ENCODE results near the gene KATNBL1. TPM values are rescaled to one million over a fixed set of nuclear protein-coding genes. Genes with fewer than 3 reads are reported as not detected.

Gene KATNBL1
- polyA plus RNA-seq, 1 of the 3 experiments (the other 2 are of a cell fraction): 13.8 TPM

GRCh38 chr15:34161329-34161963, 48.5 kb downstream of the KATNBL1 start:
- Histone ChIP-seq H3K27ac (ENCODE audit: low read depth in 2 of 2, low read length in 1 of 2) (no peak overlapping the region), H3K27me3 (ENCODE audit: insufficient read depth) (no peaks in the 10 kb centered on the region), H3K36me3 (replicated peaks in 1 of 2; ENCODE audit: control insufficient read depth in 1 of 2, insufficient read depth in 2 of 2, low read length in 1 of 2) (peaks cover 23 to 77% of the 10 kb centered on the region in 2 experiments), H3K79me2 (ENCODE audit: insufficient read depth) (peaks cover 52% of the 10 kb centered on the region), H3K9me3 (peaks cover 18% of the 10 kb centered on the region; the same call in 1 of the 2 replicates), H3K9ac (no peak overlapping the region), H3K9me2 (no peaks in the 10 kb centered on the region), H3K4me2 (no peak overlapping the region), H3K4me3 (ENCODE audit: low read depth in 2 of 2, low read length in 1 of 2) (no peak overlapping the region), H4K20me1 (ENCODE audit: insufficient read depth) (no peaks in the 10 kb centered on the region), H3F3A (replicated peaks; ENCODE audit: insufficient read depth) (no peaks in the 10 kb centered on the region), H3K4me1 (ENCODE audit: control insufficient read depth in 1 of 2, insufficient read depth in 2 of 2, low read depth in 1 of 2, low read length in 1 of 2) (no peaks in the 10 kb centered on the region), H2AFZ (ENCODE audit: low read depth) (no peak overlapping the region)
- POLR2A ChIA-PET: no interaction called here
- WGBS (ENCODE audit: low lambda C conversion rate): 91% methylated on average over 9 of the region's 9 CpGs
- no peak for DNase-seq
- no peak for TF ChIP-seq TAF1 (IDR thresholded peaks at IDR 0.05; ENCODE audit: borderline replicate concordance, low read depth, low read length)
- no peak for TF ChIP-seq TEAD4 (IDR thresholded peaks at IDR 0.05; ENCODE audit: borderline replicate concordance, insufficient read depth)
- TF ChIP-seq SIN3A (IDR thresholded peaks at IDR 0.05; ENCODE audit: borderline replicate concordance, low read depth, low read length): no peak
- TF ChIP-seq USF1 (IDR thresholded peaks at IDR 0.05; ENCODE audit: borderline replicate concordance, low read depth): no peak
- TF ChIP-seq USF2 (IDR thresholded peaks at IDR 0.05; ENCODE audit: borderline replicate concordance, low read depth, low read length): no peak
- TF ChIP-seq, protein P1, sequence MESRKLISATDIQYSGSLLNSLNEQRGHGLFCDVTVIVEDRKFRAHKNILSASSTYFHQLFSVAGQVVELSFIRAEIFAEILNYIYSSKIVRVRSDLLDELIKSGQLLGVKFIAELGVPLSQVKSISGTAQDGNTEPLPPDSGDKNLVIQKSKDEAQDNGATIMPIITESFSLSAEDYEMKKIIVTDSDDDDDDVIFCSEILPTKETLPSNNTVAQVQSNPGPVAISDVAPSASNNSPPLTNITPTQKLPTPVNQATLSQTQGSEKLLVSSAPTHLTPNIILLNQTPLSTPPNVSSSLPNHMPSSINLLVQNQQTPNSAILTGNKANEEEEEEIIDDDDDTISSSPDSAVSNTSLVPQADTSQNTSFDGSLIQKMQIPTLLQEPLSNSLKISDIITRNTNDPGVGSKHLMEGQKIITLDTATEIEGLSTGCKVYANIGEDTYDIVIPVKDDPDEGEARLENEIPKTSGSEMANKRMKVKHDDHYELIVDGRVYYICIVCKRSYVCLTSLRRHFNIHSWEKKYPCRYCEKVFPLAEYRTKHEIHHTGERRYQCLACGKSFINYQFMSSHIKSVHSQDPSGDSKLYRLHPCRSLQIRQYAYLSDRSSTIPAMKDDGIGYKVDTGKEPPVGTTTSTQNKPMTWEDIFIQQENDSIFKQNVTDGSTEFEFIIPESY (IDR thresholded peaks at IDR 0.05; ENCODE audit: borderline replicate concordance, low read depth): no peak
- TF ChIP-seq PBX3 (IDR thresholded peaks at IDR 0.05): no peak
- no peak for TF ChIP-seq EZH2phosphoT487 (IDR thresholded peaks at IDR 0.05; ENCODE audit: borderline replicate concordance, low read depth)
- TF ChIP-seq GABPA (IDR thresholded peaks at IDR 0.05; ENCODE audit: low read depth): no peak
- TF ChIP-seq FOXJ3 (CRISPR knock-in tag; IDR thresholded peaks at IDR 0.05): no peak
- CTCF ChIA-PET: no interaction called here

DNA sequence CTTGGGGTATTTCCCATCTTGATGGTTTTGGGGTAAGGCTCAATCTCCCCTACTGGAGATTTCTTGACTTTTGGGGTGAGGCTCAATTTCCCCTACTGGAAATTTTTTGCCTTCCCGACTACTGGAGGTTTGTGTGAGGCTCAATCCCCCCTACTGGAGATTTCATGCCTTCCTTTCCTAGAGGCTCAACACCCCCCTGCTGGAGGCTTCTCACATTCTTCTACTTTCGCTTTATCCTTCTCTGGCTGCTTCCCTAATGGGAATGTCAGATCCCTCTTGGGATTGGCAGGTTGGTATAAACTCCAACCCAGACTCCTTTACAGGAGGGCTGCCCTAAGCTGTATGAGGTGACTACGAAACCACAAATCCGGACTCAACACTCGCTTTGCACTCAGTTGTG, 49.2 kb downstream of the KATNBL1 start:
- H3K79me2 ChIP-seq (ENCODE audit: insufficient read depth): peaks cover 45% of the 10 kb centered on the region
- TF ChIP-seq MXI1 (IDR thresholded peaks at IDR 0.05; ENCODE audit: low read depth, low read length) (no peak), POLR2AphosphoS5 (IDR thresholded peaks at IDR 0.05; ENCODE audit: low read depth, low read length) (no peak), USF2 (IDR thresholded peaks at IDR 0.05; ENCODE audit: borderline replicate concordance, low read depth, low read length) (no peak), ELF1 (IDR thresholded peaks at IDR 0.05) (no peak), TCF12 (IDR thresholded peaks at IDR 0.05) (no peak), JUND (IDR thresholded peaks at IDR 0.05) (no peak), CHD2 (IDR thresholded peaks at IDR 0.05; ENCODE audit: low read length, partially characterized antibody) (no peak), TEAD4 (IDR thresholded peaks at IDR 0.05; ENCODE audit: borderline replicate concordance, insufficient read depth) (no peak), FOXM1 (IDR thresholded peaks at IDR 0.05; ENCODE audit: low read depth) (no peak), SIN3A (IDR thresholded peaks at IDR 0.05; ENCODE audit: borderline replicate concordance, low read depth, low read length) (no peak), NFIC (IDR thresholded peaks at IDR 0.05; ENCODE audit: borderline replicate concordance) (no peak)
- TF ChIP-seq, protein P1 (IDR thresholded peaks at IDR 0.05; ENCODE audit: borderline replicate concordance, low read depth): no peak
- TF ChIP-seq, protein P2, sequence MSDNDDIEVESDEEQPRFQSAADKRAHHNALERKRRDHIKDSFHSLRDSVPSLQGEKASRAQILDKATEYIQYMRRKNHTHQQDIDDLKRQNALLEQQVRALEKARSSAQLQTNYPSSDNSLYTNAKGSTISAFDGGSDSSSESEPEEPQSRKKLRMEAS (IDR thresholded peaks at IDR 0.05; ENCODE audit: low read depth): no peak

More for the DNA sequence above, 49.2 kb downstream of the KATNBL1 start:
- no peak for DNase-seq
- CTCF ChIA-PET: interaction anchor here (0.6 to 1.5 kb wide), 2 partner anchors 17 to 20 kb away, joined by 3 to 4 read pairs; no protein-coding TSS in a partner anchor
- Histone ChIP-seq H2AFZ (ENCODE audit: low read depth) (no peak overlapping the region), H3K4me3 (ENCODE audit: low read depth in 2 of 2, low read length in 1 of 2) (no peak overlapping the region; a peak in 1 of 4 replicates), H3K4me2 (no peak overlapping the region), H3K9ac (no peak overlapping the region), H3K4me1 (ENCODE audit: control insufficient read depth in 1 of 2, insufficient read depth in 2 of 2, low read depth in 1 of 2, low read length in 1 of 2) (no peaks in the 10 kb centered on the region), H3K36me3 (replicated peaks in 1 of 2; ENCODE audit: control insufficient read depth in 1 of 2, insufficient read depth in 2 of 2, low read length in 1 of 2) (peaks cover 26 to 84% of the 10 kb centered on the region in 2 experiments), H3K9me2 (no peaks in the 10 kb centered on the region), H3K27me3 (ENCODE audit: insufficient read depth) (no peaks in the 10 kb centered on the region), H3K9me3 (peaks cover 18% of the 10 kb centered on the region; the same call in 1 of the 2 replicates), H3K27ac (ENCODE audit: low read depth in 2 of 2, low read length in 1 of 2) (no peak overlapping the region), H3F3A (replicated peaks; ENCODE audit: insufficient read depth) (no peaks in the 10 kb centered on the region), H4K20me1 (ENCODE audit: insufficient read depth) (no peaks in the 10 kb centered on the region)
- POLR2A ChIA-PET: no interaction called here
- 95% methylated on average over 5 of the region's 5 CpGs for WGBS (ENCODE audit: low lambda C conversion rate)
